DND-41 (cell line): ENCODE data around the gene CDAN1.

Experiments
- EZH2 ChIP-seq: IDR thresholded peaks from 3 replicates; pipeline ENCODE4 v1.6.1; 2012; ENCODE audit warnings: borderline replicate concordance, low read depth, mild to moderate bottlenecking, moderate library complexity, low read length, inconsistent platforms; ENCODE audit not compliant: severe bottlenecking
- TF ChIP-seq, protein P1 (sequence below): IDR thresholded peaks from 2 replicates; pipeline ENCODE4 v1.5.1; 2012; ENCODE audit warnings: borderline replicate concordance, low read length, moderate library complexity, mild to moderate bottlenecking; ENCODE audit not compliant: poor library complexity, severe bottlenecking; ENCODE audit errors: extremely low read depth

GRCh38 chr15:42693942-42694341 lies 43.0 kb downstream of the CDAN1 start:
- no peak for TF ChIP-seq EZH2
- TF ChIP-seq, protein P1, sequence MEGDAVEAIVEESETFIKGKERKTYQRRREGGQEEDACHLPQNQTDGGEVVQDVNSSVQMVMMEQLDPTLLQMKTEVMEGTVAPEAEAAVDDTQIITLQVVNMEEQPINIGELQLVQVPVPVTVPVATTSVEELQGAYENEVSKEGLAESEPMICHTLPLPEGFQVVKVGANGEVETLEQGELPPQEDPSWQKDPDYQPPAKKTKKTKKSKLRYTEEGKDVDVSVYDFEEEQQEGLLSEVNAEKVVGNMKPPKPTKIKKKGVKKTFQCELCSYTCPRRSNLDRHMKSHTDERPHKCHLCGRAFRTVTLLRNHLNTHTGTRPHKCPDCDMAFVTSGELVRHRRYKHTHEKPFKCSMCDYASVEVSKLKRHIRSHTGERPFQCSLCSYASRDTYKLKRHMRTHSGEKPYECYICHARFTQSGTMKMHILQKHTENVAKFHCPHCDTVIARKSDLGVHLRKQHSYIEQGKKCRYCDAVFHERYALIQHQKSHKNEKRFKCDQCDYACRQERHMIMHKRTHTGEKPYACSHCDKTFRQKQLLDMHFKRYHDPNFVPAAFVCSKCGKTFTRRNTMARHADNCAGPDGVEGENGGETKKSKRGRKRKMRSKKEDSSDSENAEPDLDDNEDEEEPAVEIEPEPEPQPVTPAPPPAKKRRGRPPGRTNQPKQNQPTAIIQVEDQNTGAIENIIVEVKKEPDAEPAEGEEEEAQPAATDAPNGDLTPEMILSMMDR = no peak
